NCI-H82 treated with DMSO at 0.1 percent for 48 hours (cell line): ENCODE results near the gene PRKCE.

Source experiments
- DNase-seq: peaks from one replicate; lab custom pipeline; 2025; ENCODE audit not compliant: unreplicated experiment; lab: John Stamatoyannopoulos, UW

PRKCE gene

DNA sequence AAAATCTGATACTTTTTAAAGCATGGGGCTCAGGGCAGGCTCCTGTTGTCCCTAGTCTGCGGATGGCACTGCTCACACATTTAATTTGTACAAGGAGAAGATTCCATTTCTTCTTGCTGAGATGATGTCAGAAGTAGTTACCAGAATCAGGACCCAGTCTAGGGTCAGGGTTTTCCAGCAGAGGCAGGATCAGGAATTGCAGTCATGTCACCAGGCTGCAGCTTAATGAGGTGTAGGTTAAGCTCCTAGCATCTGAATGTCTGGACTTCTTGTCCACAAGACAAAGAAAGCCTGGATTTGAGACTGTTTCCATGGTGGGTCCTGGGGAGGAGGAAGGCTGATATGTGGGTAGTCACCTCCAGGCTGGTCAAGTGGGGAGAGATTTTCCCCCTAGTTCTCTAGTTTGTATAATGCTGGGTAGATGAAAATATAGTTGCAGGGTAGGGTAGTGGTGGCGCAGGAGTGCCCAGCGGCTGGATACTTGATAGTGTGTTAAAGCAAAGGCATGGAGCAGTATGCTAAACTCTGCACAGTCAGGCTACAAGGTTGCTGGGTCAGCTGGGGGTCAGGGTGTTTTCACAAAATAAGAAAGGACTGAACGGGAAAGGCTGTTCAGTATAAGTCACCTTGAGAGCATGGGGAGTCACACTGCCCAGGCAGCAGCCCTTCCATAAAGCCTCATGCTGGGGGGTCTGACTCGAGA is 148.4 kb downstream of the PRKCE start:
- no peak for DNase-seq

GRCh38 chr2:45802499-45803138 is 151.1 kb downstream of the PRKCE start:
- DNase-seq: no peak

DNA sequence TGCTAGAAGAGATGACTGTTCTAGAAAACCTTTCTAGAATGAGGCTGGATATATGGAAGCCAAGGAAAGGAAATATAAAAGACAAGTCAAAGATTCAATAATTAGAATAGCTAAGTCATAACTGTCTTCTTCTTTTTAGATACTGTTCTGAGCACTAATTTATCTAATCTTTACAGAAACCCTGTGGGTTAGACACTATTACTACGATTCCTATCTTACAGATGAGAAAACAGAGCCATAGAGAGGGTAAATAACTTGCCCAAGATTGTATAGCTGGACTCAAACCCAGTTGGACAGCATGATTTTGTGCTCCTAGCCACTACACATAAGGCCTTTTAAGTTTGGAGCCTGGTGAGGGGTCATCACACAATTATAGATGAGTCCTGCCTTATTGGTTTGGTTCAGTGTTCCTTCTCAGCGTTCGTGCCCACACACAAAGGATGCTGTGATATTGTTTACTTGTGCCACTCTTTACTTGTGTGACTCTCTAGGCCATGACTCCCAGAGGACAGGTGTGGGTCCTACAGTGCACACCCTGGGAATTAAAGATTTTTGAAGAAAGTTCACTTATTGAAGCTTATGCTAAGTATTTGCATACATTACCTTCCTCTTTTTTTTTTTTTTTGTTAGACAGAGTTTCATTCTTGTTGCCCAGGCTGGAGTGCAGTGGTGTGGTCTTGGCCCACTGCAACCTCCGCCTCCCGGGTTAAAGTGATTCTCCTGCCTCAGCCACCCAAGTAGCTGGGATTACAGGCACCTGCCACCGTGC is 153.7 kb downstream of the PRKCE start:
- DNase-seq: no peak

GRCh38 chr2:45806563-45807358 is 155.3 kb downstream of the PRKCE start:
- no peak for DNase-seq

DNA sequence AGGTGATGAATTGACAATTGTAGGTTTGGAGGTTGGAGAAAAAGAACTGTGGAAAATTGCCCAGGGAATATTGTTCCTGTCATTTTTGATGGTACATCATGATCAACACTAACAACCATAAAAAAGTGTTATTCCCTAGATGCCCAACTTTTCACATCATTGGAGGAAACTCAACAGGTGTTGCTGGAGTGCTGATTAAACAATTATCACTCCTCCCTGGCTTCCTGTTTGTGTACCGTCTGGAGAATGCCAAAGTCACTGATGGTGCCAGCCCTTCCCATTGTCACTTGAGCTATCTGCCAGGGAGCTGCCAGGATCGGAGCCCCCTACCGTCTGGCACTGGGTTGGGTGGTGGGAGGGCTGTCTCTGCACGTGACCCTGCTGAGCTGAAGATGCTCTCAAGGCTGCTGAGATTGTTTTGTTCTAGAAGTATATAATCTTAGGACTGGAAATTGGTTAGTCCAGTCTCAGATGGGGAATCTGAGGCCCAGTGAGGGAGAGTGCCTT is 156.9 kb downstream of the PRKCE start:
- no peak for DNase-seq

GRCh38 chr2:45809205-45809604 is 157.7 kb downstream of the PRKCE start:
- no peak for DNase-seq

DNA sequence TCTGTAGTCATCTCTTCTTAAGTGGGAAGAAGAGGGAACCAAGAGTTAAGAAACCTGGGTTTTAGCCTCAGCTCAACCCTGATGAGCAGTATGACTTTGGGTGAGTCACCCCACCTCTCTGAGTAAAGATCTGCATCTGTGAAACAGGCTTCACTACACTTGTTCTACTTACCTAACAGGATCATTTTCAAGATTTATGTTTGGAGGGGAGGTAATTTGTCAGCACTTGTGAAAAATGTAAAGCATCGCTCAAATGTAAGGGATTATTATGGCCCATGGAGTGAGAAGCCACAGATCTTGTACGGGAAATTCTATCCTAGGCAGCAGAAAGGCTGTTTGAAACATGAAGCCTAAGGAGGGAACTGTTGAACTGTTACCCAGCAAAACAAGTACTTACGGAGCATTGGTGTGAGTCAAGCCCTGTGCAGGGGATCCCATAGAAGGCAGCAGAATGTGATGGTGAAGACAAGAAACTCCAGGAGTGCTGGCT is 160.6 kb downstream of the PRKCE start:
- no peak for DNase-seq

GRCh38 chr2:45813003-45813941 is 161.8 kb downstream of the PRKCE start:
- DNase-seq: peak; percentile 30

GRCh38 chr2:45814488-45814887 is 163.0 kb downstream of the PRKCE start:
- no peak for DNase-seq

GRCh38 chr2:45814951-45815621 is 163.6 kb downstream of the PRKCE start:
- DNase-seq: peak; percentile 86

GRCh38 chr2:45816272-45816671 is 164.8 kb downstream of the PRKCE start:
- no peak for DNase-seq

DNA sequence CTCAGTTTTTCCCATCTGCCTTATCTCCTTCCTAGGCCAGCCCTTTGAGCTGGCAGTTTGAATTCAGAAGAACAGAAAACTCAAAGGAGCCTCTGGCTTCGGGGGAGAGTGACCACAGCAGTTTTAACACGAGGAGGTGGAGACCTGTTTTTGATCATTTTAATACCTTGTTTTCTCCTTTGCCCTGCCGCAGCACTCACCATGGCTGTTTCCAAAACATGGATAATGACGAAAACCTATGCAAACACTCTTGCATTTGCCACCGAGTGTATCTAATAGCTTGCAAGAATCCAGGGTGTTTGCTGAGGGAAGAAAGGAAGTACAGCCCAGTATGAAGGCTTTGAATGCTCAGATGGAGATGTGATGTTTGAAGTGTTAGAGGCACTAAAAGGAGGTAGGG is 167.1 kb downstream of the PRKCE start:
- DNase-seq: no peak

DNA sequence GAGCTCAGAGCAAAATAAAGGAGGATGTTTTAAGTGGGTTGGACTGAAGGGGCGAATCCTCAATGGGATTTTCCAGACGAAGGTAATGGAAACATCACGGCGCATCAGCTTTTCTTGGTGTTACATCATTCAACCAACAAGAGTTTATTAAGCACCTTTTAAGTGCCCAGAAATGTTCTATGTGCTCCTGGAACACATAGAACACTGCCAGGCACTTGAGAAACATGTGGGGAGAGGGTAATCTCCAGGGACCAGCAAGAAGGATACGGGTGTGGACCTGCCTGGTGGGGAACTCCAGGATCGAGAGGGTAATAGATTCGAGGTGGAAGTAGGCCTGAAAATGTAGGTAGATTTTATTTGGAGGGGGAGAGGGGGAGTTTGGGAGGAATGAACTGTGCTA is 168.6 kb downstream of the PRKCE start:
- DNase-seq: no peak

DNA sequence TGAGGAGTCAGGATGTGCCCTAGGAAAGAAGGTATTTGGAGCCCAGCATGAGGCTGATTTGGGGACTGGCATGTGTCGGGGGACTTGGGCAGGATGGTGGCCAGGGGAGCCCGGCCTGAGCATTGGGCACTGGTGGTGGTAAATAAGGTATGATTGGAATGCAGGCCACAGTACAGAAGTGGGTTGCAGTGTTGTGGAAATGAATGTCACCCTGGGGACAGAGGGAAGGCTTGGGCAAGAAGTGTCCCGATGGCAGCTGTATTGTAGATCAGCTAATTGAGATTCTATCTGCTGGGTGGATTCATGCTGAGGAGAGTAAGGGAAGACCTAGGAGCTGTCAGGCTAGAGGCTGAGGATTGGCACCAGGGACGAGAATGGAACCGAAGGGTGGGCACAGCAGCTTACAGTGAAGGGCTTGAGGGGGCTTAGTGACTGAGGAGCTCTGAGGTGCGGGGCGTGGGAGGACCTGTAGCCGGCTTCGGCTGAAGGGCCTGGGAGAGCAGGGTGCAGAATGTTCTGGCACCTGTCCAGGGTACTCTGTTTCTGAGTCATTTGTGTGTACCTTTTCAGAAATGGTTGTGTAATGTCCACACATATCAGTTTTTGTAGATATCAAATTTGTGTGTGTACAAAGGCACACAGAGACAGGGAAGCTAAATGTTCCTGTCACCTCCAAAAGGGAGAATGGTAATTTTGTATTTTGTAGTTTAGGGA is 170.2 kb downstream of the PRKCE start:
- no peak for DNase-seq

- DNase-seq: no peak
Measured at GRCh38 chr2:45822272-45822630, 170.8 kb downstream of the PRKCE start.

- DNase-seq: no peak
Measured at GRCh38 chr2:45823723-45824206, 172.3 kb downstream of the PRKCE start.

DNA sequence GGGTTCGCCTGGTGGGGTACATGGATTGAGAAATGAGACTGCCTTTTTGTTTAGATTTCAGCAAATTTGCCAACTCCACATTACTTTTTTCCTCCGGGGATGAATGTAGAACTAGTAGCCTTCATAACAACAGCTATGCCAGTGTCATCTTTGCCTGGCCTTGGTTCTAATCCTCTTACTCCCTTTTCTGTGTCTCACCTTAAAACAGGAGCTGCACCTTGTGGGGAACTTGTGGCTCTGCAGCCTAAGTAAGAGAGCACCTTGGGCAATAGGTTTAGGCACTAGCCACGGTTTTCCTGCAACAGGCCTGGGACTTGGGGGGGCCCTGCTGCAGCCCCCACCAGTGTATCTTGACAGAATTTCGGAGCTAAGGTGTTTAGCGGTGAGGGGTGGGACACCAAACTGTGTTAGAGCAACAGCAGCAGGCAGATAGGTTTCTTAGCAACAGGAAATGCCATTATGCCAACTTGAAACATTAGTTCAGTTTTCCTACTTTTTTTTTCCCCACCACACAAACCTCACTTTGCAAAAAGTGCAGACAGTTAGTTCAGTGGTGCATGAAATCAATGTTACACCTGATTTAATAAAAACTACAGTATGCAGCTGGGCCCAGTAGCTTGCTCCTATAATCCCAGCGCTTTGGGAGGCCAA is 173.7 kb downstream of the PRKCE start:
- no peak for DNase-seq

DNA sequence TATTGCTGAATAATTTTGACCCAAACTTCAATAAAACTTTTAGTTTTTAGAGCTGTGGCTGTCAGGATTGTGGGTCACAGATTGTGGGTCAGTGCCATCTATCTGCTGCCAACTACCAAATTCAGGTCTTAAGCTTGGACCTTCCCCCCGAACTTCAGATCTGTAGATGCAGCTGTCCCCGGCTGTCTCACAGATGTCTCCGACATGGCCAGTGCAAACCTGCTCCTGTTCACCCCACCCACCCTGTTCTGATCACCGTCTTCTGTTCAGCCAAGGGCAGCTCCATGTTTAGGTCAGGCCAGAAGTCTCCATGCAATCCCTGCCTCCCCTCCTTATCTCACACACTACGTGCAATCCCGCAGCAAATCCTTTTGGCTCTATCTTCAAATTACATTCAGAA is 175.0 kb downstream of the PRKCE start:
- DNase-seq: no peak
